Vagina (tissue), 2 donors: ENCODE results near the gene FOXD4.
"Not testable (repeated sequence)": the region's sequence is repeated elsewhere in the genome, so short reads cannot be mapped to it uniquely, and the experiment has no call there.

ENCODE experiments used
- POLR2A ChIP-seq, 2 donors: fragments of 450-650 bp; IDR thresholded peaks; one replicate each; pipeline ENCODE4 v1.6.1; 2017; ENCODE audit warnings: antibody characterized with exemption in 2 of 2, mild to moderate bottlenecking in 2 of 2, moderate library complexity in 2 of 2
- POLR2AphosphoS5 ChIP-seq, 2 donors: sonication (generic); formaldehyde crosslinking; IDR thresholded peaks; one replicate each; pipeline ENCODE4 v1.9.0; 2017; ENCODE audit warnings: antibody characterized with exemption in 2 of 2, mild to moderate bottlenecking in 2 of 2, low read depth in 1 of 2; ENCODE audit not compliant: insufficient read depth in 1 of 2
- TF ChIP-seq, protein P1 (sequence below), 3 experiments: fragments of 450-650 bp in 2 of 3; fragments of 200-600 bp in 1 of 3; sonication (generic) in 1 of 3; IDR thresholded peaks; one replicate each; pipeline ENCODE4 v1.5.1; 2017 to 2019; ENCODE audit warnings: antibody characterized with exemption in 3 of 3, mild to moderate bottlenecking in 2 of 3, moderate library complexity in 2 of 3

DNA sequence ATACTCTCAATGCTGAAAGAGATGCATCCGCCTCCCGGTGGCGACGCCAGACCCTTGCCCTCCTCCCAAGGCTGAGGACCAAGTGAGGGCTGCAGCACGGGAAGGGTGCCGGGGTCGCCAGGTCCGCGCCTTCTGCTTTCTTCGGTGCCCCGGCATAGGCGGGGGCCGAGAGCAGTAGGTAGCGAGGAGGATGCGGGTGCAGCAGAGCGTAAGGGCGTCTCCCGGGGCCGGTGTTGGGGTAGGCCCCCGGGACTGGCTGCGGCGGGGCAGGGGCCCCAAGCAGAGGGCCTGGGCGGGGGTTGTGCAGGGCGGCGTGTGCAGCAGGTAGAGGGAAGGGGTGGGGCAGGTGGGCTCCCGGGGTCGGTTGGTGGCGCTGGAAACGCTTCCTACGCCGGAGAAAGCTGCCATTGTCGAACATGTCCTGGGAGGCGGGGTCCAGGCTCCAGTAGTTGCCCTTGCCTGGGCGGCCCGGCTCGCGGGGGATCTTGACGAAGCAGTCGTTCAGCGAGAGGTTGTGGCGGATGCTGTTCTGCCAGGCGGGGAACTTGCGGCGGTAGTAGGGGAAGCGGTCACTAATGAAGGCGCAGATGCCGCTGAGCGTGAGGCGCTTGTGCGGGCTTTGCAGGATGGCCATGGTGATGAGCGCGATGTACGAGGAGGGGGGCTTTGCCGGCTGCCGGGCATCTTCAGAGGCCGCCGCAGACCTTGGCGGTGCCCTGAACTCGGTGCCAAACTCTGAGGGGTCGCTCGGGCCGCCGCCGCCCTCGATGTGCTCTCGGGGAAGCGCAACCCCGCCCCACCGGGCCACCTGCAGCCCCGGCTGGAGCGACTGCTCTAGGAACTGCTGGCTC, 848 bp downstream of the FOXD4 start:
- TF ChIP-seq, protein P1, sequence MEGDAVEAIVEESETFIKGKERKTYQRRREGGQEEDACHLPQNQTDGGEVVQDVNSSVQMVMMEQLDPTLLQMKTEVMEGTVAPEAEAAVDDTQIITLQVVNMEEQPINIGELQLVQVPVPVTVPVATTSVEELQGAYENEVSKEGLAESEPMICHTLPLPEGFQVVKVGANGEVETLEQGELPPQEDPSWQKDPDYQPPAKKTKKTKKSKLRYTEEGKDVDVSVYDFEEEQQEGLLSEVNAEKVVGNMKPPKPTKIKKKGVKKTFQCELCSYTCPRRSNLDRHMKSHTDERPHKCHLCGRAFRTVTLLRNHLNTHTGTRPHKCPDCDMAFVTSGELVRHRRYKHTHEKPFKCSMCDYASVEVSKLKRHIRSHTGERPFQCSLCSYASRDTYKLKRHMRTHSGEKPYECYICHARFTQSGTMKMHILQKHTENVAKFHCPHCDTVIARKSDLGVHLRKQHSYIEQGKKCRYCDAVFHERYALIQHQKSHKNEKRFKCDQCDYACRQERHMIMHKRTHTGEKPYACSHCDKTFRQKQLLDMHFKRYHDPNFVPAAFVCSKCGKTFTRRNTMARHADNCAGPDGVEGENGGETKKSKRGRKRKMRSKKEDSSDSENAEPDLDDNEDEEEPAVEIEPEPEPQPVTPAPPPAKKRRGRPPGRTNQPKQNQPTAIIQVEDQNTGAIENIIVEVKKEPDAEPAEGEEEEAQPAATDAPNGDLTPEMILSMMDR (IDR thresholded peaks at IDR 0.05) = not testable (repeated sequence)
- not testable (repeated sequence) for TF ChIP-seq POLR2A (IDR thresholded peaks at IDR 0.05); POLR2AphosphoS5 (IDR thresholded peaks at IDR 0.05; ENCODE audit: insufficient read depth in 1 of 2, low read depth in 1 of 2)
